Gastrocnemius medialis (tissue), 4 donors: Measurements from ENCODE around the gene LDB3. TPM values are rescaled to one million over a fixed set of nuclear protein-coding genes. Genes with fewer than 3 reads are reported as not detected.

Experiments used
- ATAC-seq, 2 donors: fragments of 150-250 bp; one replicate each; pipeline ENCODE4 v1.9.1; 2016
- DNase-seq, 2 donors: peaks; one replicate each; pipeline ENCODE4 v3.0.0-alpha.2; 2019
- H3K27ac ChIP-seq, 4 donors: fragments of 200-600 bp; sonication (generic); 1 replicate in 1 of 4; 2 replicates in 3 of 4; pipeline ENCODE4 v1.5.1; 2016 to 2018; ENCODE audit warnings: mild to moderate bottlenecking in 2 of 4, moderate library complexity in 1 of 4
- H3K27me3 ChIP-seq, 3 donors: fragments of 200-600 bp; sonication (generic) in 2 of 3; 1 replicate in 1 of 3; 2 replicates in 2 of 3; pipeline versions ENCODE4 v1.5.1 to v1.6.0; 2016 to 2019; ENCODE audit warnings: mild to moderate bottlenecking in 1 of 3, moderate library complexity in 1 of 3
- H3K36me3 ChIP-seq, 2 donors: fragments of 200-600 bp; sonication (generic) in 1 of 2; one replicate each; pipeline ENCODE4 v1.5.1; 2017 to 2018
- H3K4me1 ChIP-seq, 2 donors: fragments of 200-600 bp; sonication (generic) in 1 of 2; one replicate each; pipeline ENCODE4 v1.5.1; 2016 to 2017; ENCODE audit warnings: mild to moderate bottlenecking in 2 of 2
- H3K4me3 ChIP-seq, 4 donors: fragments of 200-600 bp; sonication (generic) in 3 of 4; 1 replicate in 1 of 4; 2 replicates in 3 of 4; pipeline ENCODE4 v1.5.1; 2016 to 2019; ENCODE audit warnings: mild to moderate bottlenecking in 2 of 4
- H3K9me3 ChIP-seq, 3 donors: fragments of 200-600 bp; sonication (generic) in 2 of 3; 1 replicate in 1 of 3; 2 replicates in 2 of 3; pipeline ENCODE4 v1.5.1; 2016 to 2019
- POLR2A ChIP-seq, 2 donors: fragments of 450-650 bp; IDR thresholded peaks; one replicate each; pipeline ENCODE4 v1.6.1; 2017; ENCODE audit warnings: antibody characterized with exemption in 2 of 2, mild to moderate bottlenecking in 2 of 2, moderate library complexity in 2 of 2
- in situ Hi-C, 4 donors: fragments of 200-750 bp; cut with MboI; loops; one replicate each; pipeline versions ENCODE4 v1.15.0 to v1.8.0; 2017; ENCODE audit warnings: low sequenced_read_pairs in 4 of 4
- intact Hi-C: fragments of 100-400 bp; cut with DNase I; formaldehyde crosslinking; loops from one replicate; pipeline ENCODE4 v1.15.1; 2023; ENCODE audit warnings: low total_unique reads
- total RNA-seq, 4 donors: library from RNA; depleted of rRNA; stranded (reverse); fragments of >200 nt; gene quantifications; one replicate each; pipeline versions ENCODE4 v1.1.0 to v1.2.3, GENCODE V29; 2016
- TF ChIP-seq, protein P1 (sequence below), 5 experiments: fragments of 450-650 bp in 3 of 5; fragments of 200-600 bp in 2 of 5; sonication (generic) in 2 of 5; IDR thresholded peaks in 4 of 5; conservative IDR thresholded peaks in 1 of 5; 1 replicate in 4 of 5; 2 replicates in 1 of 5; pipeline ENCODE4 v1.5.1; 2016 to 2019; ENCODE audit warnings: antibody characterized with exemption in 5 of 5, mild to moderate bottlenecking in 3 of 5, moderate library complexity in 3 of 5

The LDB3 gene
- total RNA-seq, 4 donors from 2014 or later: 164 to 305 (median 227) TPM

DNA sequence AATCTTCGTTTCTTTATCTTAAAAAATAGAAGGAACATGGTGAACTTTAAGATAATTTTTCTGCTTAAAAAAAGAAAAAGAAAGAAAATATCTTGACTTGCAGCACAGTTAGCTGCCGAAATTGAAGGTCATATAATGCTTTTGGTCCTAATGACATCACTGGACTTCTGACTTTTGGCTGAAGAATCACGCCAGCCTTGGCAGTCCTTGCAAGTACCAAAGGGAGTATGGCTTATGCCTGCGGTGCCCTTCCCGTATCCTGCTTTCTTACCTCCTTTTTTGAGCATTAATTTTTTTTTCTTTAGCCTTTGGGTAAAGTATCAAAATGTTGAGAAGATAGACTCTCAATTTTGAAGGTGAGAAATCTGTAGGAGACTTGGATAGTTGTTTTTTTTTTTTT lies 95.1 kb downstream of the LDB3 start:
- intact Hi-C loops: no loop called here
- Histone ChIP-seq H3K36me3 (no peaks in the 10 kb centered on the region), H3K27ac (no peak overlapping the region), H3K27me3 (no peaks in the 10 kb centered on the region), H3K4me1 (peaks cover 43 to 50% of the 10 kb centered on the region in 2 donors), H3K9me3 (no peaks in the 10 kb centered on the region), H3K4me3 (no peak overlapping the region)
- in situ Hi-C loops: no loop called here
- DNase-seq (no peak), ATAC-seq (no peak)
- no peak for TF ChIP-seq POLR2A (IDR thresholded peaks at IDR 0.05)

DNA sequence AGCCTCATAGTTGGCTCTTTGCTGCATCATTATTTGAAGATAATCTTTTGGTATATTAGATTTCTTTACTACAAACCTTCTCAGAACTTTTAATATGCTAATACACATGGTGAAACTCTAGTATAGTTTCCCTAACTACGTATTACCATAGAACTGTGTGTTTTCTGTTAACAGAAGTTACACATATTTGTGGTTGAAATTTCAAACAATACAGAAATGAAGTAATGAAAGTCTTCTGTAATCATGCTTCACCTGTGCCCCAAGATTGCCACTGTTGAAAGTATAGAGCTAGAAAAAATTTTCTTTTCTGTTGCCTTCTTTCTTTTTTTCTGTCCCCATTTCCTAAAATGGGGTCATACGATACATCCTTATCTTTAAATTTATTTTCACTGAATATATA lies 97.2 kb downstream of the LDB3 start:
- Histone ChIP-seq H3K4me3 (no peak overlapping the region), H3K27me3 (no peaks in the 10 kb centered on the region), H3K4me1 (peaks cover 53% of the 10 kb centered on the region in 2 donors), H3K27ac (no peak overlapping the region), H3K9me3 (no peaks in the 10 kb centered on the region), H3K36me3 (no peaks in the 10 kb centered on the region)
- intact Hi-C loops: no loop called here
- no peak for ATAC-seq
- no peak for DNase-seq
- no peak for TF ChIP-seq POLR2A (IDR thresholded peaks at IDR 0.05)
- TF ChIP-seq, protein P1, sequence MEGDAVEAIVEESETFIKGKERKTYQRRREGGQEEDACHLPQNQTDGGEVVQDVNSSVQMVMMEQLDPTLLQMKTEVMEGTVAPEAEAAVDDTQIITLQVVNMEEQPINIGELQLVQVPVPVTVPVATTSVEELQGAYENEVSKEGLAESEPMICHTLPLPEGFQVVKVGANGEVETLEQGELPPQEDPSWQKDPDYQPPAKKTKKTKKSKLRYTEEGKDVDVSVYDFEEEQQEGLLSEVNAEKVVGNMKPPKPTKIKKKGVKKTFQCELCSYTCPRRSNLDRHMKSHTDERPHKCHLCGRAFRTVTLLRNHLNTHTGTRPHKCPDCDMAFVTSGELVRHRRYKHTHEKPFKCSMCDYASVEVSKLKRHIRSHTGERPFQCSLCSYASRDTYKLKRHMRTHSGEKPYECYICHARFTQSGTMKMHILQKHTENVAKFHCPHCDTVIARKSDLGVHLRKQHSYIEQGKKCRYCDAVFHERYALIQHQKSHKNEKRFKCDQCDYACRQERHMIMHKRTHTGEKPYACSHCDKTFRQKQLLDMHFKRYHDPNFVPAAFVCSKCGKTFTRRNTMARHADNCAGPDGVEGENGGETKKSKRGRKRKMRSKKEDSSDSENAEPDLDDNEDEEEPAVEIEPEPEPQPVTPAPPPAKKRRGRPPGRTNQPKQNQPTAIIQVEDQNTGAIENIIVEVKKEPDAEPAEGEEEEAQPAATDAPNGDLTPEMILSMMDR (IDR thresholded peaks at IDR 0.05 in 4 of 5, conservative IDR thresholded peaks at IDR 0.05 in 1 of 5): no peak
- in situ Hi-C loops: no loop called here

DNA sequence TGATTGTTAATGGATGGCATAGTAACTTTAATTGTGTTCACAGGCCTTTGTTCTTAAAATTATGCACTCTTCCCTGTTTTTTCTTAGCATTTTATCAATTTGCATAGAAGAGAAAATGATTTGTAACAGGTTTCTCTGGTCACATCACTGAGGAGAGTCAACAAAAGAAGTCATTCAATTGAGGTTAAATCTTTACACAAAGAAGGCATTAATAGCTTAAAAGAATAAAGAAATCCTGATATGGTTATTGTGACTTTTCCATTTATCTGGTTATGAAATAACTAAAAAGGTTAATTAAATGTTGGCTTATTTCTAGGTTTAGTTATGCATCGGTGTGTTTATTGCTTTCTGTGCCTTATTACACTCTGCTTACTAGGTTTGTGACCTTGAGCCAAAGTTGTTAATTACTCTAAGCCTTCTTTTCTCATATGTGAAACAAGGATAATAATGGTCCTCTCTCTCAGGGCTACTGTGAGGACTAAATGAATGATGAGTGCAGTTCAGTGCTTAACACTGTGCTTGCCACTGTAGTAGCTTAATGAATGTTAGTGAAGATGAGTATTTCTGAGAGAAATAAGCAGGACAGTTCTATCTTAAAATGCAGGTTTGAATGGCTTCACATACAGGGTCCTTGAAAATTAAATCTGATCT lies 100.2 kb downstream of the LDB3 start:
- TF ChIP-seq POLR2A (IDR thresholded peaks at IDR 0.05): no peak
- TF ChIP-seq, protein P1 (IDR thresholded peaks at IDR 0.05 in 4 of 5, conservative IDR thresholded peaks at IDR 0.05 in 1 of 5): no peak
- H3K27ac ChIP-seq: no peak overlapping the region
- intact Hi-C loops: no loop called here

DNA sequence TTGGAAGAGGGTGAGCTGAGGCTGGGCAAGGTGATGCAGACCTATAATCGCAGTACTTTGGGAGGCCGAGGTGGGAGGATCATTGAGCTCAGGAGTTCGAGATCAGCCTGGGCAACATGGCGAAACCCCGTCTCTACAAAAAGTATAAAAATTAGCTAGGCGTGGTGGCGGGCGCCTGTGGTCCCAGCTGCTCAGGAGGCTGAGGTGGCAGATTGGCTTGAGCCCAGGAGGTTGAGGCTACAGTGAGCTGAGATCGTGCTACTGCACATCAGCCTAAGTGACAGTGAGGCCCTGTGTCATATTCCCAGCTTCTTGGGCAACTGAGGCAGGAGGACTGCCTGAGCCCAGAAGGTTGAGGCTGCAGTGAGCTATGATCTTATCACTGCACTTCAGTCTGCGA lies 101.7 kb downstream of the LDB3 start:
- ATAC-seq (no peak), DNase-seq (no peak)
- intact Hi-C loops (no loop called here), in situ Hi-C loops (no loop called here)
- H3K36me3 ChIP-seq: no peaks in the 10 kb centered on the region
- H3K4me3 ChIP-seq: no peak overlapping the region
- peaks cover 36 to 52% of the 10 kb centered on the region in 2 donors for H3K4me1 ChIP-seq
- no peaks in the 10 kb centered on the region for H3K27me3 ChIP-seq
- TF ChIP-seq POLR2A (IDR thresholded peaks at IDR 0.05): no peak
- TF ChIP-seq, protein P1 (IDR thresholded peaks at IDR 0.05 in 4 of 5, conservative IDR thresholded peaks at IDR 0.05 in 1 of 5): no peak
- H3K9me3 ChIP-seq: no peaks in the 10 kb centered on the region
- H3K27ac ChIP-seq: no peak overlapping the region

More for the DNA sequence above, 100.2 kb downstream of the LDB3 start:
- Histone ChIP-seq H3K4me1 (peaks cover 36 to 44% of the 10 kb centered on the region in 2 donors), H3K36me3 (no peaks in the 10 kb centered on the region), H3K9me3 (no peaks in the 10 kb centered on the region), H3K4me3 (no peak overlapping the region), H3K27me3 (no peaks in the 10 kb centered on the region)
- in situ Hi-C loops: no loop called here
- DNase-seq: no peak
- no peak for ATAC-seq

DNA sequence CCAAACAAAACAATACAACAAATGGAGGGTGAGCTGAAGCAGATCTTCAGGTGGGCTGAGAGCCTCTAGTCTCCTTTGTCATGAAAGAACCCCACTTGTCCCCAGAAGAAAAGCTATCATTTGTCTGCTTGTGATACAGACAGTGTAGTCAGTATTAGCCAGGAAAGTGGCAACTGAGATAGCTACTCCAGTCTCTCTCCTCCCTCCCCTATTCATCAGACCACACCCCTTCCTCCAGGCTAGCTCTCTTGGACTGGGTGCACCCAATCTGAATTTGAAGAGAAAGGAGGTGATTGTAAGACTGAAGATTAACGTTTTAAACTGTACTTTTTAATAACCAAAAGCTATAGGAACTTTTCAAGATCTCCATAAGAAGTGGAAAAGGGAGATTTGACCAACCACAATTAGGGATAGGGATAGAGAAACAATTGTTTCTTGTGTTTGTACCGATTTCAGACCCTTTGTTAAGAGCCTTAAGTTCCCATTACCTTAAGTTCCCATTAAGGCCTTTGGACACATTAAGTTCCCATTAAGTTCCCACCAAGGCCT lies 102.2 kb downstream of the LDB3 start:
- H3K27me3 ChIP-seq: no peaks in the 10 kb centered on the region
- intact Hi-C loops: no loop called here
- no peak overlapping the region for H3K4me3 ChIP-seq
- ATAC-seq (no peak), DNase-seq (no peak)
- in situ Hi-C loops: no loop called here
- H3K27ac ChIP-seq: peak overlapping the region in 1 of 4 donors; percentile 20
- no peaks in the 10 kb centered on the region for H3K9me3 ChIP-seq
- peaks cover 40 to 55% of the 10 kb centered on the region in 2 donors for H3K4me1 ChIP-seq
- no peak for TF ChIP-seq POLR2A (IDR thresholded peaks at IDR 0.05)
- TF ChIP-seq, protein P1 (IDR thresholded peaks at IDR 0.05 in 4 of 5, conservative IDR thresholded peaks at IDR 0.05 in 1 of 5): no peak
- no peaks in the 10 kb centered on the region for H3K36me3 ChIP-seq
